Colonic mucosa (tissue), 4 donors: ENCODE measurements around the gene TICRR. TPM values are rescaled to one million over a fixed set of nuclear protein-coding genes. Genes with fewer than 3 reads are reported as not detected.

Experiments used
- DNase-seq: peaks from one replicate; pipeline ENCODE4 v3.0.0-alpha.2; 2020
- H3K27ac ChIP-seq: fragments of 200-600 bp; one replicate; pipeline ENCODE4 v1.8.0; 2021
- H3K27me3 ChIP-seq: fragments of 200-600 bp; one replicate; pipeline ENCODE4 v1.8.0; 2021
- H3K36me3 ChIP-seq: fragments of 200-600 bp; one replicate; pipeline ENCODE4 v1.8.0; 2021
- H3K4me1 ChIP-seq: fragments of 200-600 bp; one replicate; pipeline ENCODE4 v1.8.0; 2021; ENCODE audit warnings: mild to moderate bottlenecking
- H3K4me3 ChIP-seq: fragments of 200-600 bp; one replicate; pipeline ENCODE4 v1.8.0; 2021
- H3K9ac ChIP-seq, 2 donors: one replicate each; pipeline ENCODE4 v1.7.0; 2013; ENCODE audit warnings: control low read depth in 2 of 2, low read depth in 2 of 2, low read length in 2 of 2
- H3K9me3 ChIP-seq: fragments of 200-600 bp; one replicate; pipeline ENCODE4 v1.8.0; 2021
- intact Hi-C: fragments of 100-400 bp; cut with DNase I; formaldehyde crosslinking; loops from one replicate; pipeline ENCODE4 v1.14.1; 2022
- total RNA-seq, 2 donors: library from RNA; stranded (reverse); fragmentation: NEBNext Ultra II Directional in 1 of 2; extraction: Animal tissue kit (Norgen Biotek cat#: 25700) in 1 of 2; gene quantifications; one replicate each; pipeline ENCODE4 v1.2.1, GENCODE V29; 2021
- TF ChIP-seq, protein P1 (sequence below): fragments of 200-600 bp; IDR thresholded peaks from one replicate; pipeline ENCODE4 v1.8.0; 2022; ENCODE audit warnings: antibody characterized with exemption, mild to moderate bottlenecking
- donor health status: healthy.
- donor health status: DM: no; HTN: no; CAD: no.
- donor health status: DM: no; HTN: no; CAD: no.

Gene TICRR
- total RNA-seq, 2 donors from 2014 or later = 2.9 to 14.6 TPM

DNA sequence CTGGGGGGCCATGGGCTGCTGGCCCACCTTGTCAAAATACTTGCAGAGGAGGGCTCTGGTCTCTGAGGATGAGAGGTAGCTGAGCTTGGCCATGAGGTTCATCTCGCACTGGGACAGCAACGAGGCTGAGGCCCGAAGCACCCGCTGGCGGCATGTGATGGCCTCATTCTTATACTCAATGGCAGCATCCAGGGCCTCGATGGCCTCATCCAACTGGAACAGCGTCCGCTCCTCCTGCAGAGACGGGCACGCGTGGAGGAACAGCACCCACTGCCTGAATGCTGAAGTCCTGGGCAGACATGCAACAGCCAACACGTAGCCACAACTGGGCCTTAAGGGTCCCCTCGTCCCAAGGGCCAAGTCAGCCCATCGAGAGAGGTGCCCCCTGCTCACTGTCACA, 55.0 kb downstream of the TICRR start:
- Histone ChIP-seq H3K9me3 (no peaks in the 10 kb centered on the region), H3K4me1 (no peaks in the 10 kb centered on the region), H3K27me3 (no peaks in the 10 kb centered on the region), H3K27ac (no peak overlapping the region), H3K36me3 (no peaks in the 10 kb centered on the region), H3K9ac (no peak overlapping the region), H3K4me3 (no peak overlapping the region)
- intact Hi-C loops = no loop called here
- TF ChIP-seq, protein P1, sequence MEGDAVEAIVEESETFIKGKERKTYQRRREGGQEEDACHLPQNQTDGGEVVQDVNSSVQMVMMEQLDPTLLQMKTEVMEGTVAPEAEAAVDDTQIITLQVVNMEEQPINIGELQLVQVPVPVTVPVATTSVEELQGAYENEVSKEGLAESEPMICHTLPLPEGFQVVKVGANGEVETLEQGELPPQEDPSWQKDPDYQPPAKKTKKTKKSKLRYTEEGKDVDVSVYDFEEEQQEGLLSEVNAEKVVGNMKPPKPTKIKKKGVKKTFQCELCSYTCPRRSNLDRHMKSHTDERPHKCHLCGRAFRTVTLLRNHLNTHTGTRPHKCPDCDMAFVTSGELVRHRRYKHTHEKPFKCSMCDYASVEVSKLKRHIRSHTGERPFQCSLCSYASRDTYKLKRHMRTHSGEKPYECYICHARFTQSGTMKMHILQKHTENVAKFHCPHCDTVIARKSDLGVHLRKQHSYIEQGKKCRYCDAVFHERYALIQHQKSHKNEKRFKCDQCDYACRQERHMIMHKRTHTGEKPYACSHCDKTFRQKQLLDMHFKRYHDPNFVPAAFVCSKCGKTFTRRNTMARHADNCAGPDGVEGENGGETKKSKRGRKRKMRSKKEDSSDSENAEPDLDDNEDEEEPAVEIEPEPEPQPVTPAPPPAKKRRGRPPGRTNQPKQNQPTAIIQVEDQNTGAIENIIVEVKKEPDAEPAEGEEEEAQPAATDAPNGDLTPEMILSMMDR = no peak
- no peak for DNase-seq

DNA sequence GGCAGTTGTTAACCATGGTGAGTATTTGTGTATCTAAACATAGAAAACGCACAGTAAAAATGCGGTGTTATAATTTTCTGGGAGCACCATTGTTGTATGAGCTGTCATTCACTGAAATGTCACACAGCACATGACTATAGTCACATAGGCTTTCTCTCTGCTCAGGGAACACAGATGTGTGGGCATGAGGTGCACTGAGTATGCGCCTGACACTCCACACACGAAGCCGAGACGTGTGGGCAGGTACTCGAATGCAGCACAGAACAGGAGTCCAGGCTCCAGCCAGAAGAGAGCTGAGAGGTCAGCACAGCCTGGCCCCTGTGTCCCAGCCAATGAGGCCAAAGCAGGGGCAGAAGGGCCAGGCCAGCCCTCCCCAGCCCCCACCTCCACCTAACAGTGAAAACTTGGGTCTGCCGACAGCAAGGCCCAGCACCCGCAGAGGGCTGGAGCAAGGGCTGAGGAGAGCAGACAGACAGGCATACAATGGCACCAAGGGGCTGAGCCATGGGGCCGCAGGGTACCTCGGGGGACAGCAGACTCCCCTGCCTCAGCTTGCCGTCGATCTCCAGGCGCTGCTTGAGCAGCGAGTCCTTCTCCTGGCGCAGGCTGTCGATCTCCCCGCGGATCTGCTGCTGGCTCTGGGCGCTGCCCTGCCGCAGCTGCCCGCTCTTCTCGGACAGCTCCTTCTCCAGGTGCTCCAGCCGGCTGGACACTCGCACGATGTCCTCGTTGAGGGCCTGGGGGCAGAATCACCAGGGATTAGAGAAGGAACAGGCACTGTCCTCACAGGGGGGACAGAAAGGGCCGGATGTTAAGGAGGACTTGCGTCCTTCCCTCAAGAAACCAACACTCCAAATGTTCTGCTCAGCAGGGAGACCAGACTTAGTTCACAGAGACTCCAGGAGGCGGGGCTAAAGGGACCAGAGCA, 56.0 kb downstream of the TICRR start:
- no peaks in the 10 kb centered on the region for H3K9me3 ChIP-seq
- no peak overlapping the region for H3K27ac ChIP-seq
- DNase-seq = no peak
- no peaks in the 10 kb centered on the region for H3K4me1 ChIP-seq
- intact Hi-C loops = no loop called here
- H3K9ac ChIP-seq = no peak overlapping the region
- TF ChIP-seq, protein P1 = no peak
- H3K36me3 ChIP-seq = no peaks in the 10 kb centered on the region
- H3K27me3 ChIP-seq = no peaks in the 10 kb centered on the region
- H3K4me3 ChIP-seq = no peak overlapping the region

DNA sequence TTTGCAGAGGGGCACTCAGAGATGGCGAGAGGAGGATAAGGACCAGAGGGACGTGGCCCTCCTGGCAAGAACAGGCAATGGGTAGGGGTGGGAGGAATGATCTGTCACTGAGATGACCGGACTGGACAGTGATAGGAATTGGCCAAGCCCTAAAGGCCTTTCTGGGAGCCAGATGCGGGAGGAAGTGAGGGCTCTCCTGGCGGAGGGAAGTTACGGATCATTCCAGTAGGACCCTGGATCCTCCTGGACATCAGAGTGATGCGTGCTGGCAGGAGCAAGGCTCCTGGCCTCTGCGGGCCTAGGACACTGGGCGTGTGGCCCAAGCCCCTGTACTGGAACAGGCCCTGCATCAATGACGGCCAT, 56.6 kb downstream of the TICRR start:
- Histone ChIP-seq H3K36me3 (no peaks in the 10 kb centered on the region), H3K9ac (no peak overlapping the region), H3K9me3 (no peaks in the 10 kb centered on the region), H3K4me1 (no peaks in the 10 kb centered on the region), H3K27ac (no peak overlapping the region), H3K27me3 (no peaks in the 10 kb centered on the region), H3K4me3 (no peak overlapping the region)
- TF ChIP-seq, protein P1 = no peak
- intact Hi-C loops = no loop called here
- DNase-seq = no peak

DNA sequence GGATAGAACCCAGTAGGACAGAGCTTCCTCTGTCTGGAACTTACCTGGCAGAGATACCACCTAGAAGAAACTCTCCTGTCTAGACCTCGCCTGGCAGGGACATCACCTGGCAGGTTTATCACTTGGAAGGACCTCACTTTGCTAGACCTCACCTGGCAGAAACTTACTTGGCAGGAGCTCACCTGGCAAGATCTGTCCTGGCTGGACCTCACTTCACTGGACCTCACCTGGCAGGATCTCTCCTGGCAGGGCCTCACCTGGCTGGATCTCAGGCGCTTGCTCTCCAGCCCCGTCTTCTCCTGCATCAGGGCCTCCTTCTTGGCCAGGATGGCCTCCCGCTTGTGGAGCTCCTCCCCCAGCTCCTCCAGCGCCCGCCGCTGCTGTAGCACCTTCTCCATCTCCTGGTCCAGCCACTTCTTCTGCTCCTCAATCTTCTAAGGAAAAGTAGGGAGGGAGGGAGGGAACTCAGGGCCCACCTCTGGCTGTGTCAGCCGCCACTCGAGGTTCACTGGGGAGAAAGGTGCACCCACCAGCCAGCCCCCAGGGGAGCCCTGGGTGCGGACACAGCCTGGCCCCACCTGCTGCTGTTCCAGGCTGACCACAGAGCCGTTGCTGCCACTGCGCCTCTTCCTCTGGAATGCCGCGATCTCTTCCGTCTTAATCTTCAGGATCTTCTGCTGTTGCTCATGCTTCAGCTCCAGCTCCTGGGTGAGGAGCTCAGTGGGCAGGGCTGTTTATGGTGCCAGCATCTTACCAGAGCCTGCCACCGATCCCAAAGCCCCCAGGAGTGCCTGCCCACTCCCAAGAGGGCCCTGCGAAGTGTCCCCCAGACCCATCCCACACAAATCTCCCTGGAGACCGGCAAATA, 57.5 kb downstream of the TICRR start:
- DNase-seq = no peak

DNA sequence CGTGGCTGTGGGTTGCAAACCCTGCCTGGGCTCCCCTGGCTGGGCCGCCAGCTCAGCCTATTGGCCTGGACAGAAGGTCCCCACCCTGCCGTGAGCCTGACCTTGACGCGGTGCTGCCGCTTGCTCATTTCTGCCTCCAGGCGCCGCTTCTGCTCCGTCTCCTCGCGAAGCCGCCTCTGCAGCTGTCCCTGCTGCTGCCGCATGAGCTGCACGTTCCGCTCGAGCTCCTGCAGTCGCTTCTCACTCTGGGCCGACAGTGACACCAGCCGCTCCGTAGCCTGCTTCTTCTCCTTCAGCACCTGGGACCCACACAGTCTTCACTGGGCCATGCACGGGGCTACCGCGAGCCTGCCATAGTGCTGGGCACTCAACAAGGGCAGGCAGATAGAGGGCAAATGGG, 58.3 kb downstream of the TICRR start:
- DNase-seq = no peak
- H3K9me3 ChIP-seq = no peaks in the 10 kb centered on the region
- TF ChIP-seq, protein P1 = no peak
- no peak overlapping the region for H3K4me3 ChIP-seq
- no peak overlapping the region for H3K9ac ChIP-seq
- intact Hi-C loops = no loop called here
- H3K27me3 ChIP-seq = no peaks in the 10 kb centered on the region
- H3K36me3 ChIP-seq = no peaks in the 10 kb centered on the region
- no peaks in the 10 kb centered on the region for H3K4me1 ChIP-seq
- no peak overlapping the region for H3K27ac ChIP-seq

More for the DNA sequence above, 57.5 kb downstream of the TICRR start:
- intact Hi-C loops = no loop called here
- H3K27me3 ChIP-seq = no peaks in the 10 kb centered on the region
- H3K9ac ChIP-seq = no peak overlapping the region
- no peak overlapping the region for H3K27ac ChIP-seq
- H3K36me3 ChIP-seq = no peaks in the 10 kb centered on the region
- H3K9me3 ChIP-seq = no peaks in the 10 kb centered on the region
- no peaks in the 10 kb centered on the region for H3K4me1 ChIP-seq
- no peak overlapping the region for H3K4me3 ChIP-seq
- TF ChIP-seq, protein P1 = no peak
